Common myeloid progenitor, CD34-positive (primary cell): ENCODE data around the gene SULT4A1.

ENCODE experiments used
- CTCF ChIA-PET: fragments of 350-600 bp; sonication (Branson Sonifier 250); formaldehyde crosslinking; loops from one replicate; lab custom pipeline; 2021; ENCODE audit warnings: antibody characterized with exemption; lab: Charles Lee
- POLR2A ChIA-PET: fragments of 350-600 bp; sonication (Branson Sonifier 250); formaldehyde crosslinking; loops from one replicate; lab custom pipeline; 2021; ENCODE audit warnings: antibody characterized with exemption; lab: Charles Lee
- DNase-seq, 3 donors: peaks; one replicate each; pipeline versions ENCODE4 v3.0.0 to v3.0.0-alpha.2; 2013
- H3K27ac ChIP-seq, 2 experiments: 1 replicate in 1 of 2; 2 replicates in 1 of 2; pipeline ENCODE4 v1.7.0; 2013; ENCODE audit warnings: inconsistent platforms in 2 of 2, low read length in 2 of 2, mild to moderate bottlenecking in 2 of 2, low read depth in 1 of 2, moderate library complexity in 1 of 2; ENCODE audit not compliant: severe bottlenecking in 2 of 2, insufficient read depth in 1 of 2, poor library complexity in 1 of 2
- H3K27me3 ChIP-seq, 5 experiments: replicated peaks in 2 of 5; 1 replicate in 3 of 5; 2 replicates in 2 of 5; pipeline versions ENCODE4 v1.6.1 to v1.7.0; 2013; ENCODE audit warnings: low read length in 4 of 5, mild to moderate bottlenecking in 2 of 5, moderate library complexity in 2 of 5, inconsistent platforms in 1 of 5; ENCODE audit not compliant: insufficient read depth in 5 of 5, control insufficient read depth in 4 of 5
- H3K36me3 ChIP-seq, 4 experiments: 1 replicate in 2 of 4; 2 replicates in 2 of 4; pipeline versions ENCODE4 v1.6.1 to v1.7.0; 2013; ENCODE audit warnings: low read length in 3 of 4, control low read depth in 1 of 4, mild to moderate bottlenecking in 1 of 4; ENCODE audit not compliant: control insufficient read depth in 4 of 4, insufficient read depth in 4 of 4
- H3K4me1 ChIP-seq, 4 experiments: 1 replicate in 3 of 4; 2 replicates in 1 of 4; pipeline versions ENCODE4 v1.6.1 to v1.7.1; 2013; ENCODE audit warnings: low read length in 3 of 4, mild to moderate bottlenecking in 3 of 4, control low read depth in 1 of 4, inconsistent platforms in 1 of 4, moderate library complexity in 1 of 4; ENCODE audit not compliant: control insufficient read depth in 4 of 4, insufficient read depth in 4 of 4; ENCODE audit errors: control extremely low read depth in 1 of 4
- H3K4me3 ChIP-seq, 7 experiments: 1 replicate in 4 of 7; 2 replicates in 3 of 7; pipeline versions ENCODE4 v1.5.1 to v1.7.0; 2013; ENCODE audit warnings: mild to moderate bottlenecking in 7 of 7, low read length in 6 of 7, moderate library complexity in 6 of 7, inconsistent platforms in 2 of 7, low read depth in 2 of 7, control low read depth in 1 of 7; ENCODE audit not compliant: insufficient read depth in 4 of 7, control insufficient read depth in 1 of 7; ENCODE audit errors: extremely low read depth in 1 of 7
- H3K9me3 ChIP-seq, 5 experiments: 1 replicate in 4 of 5; 2 replicates in 1 of 5; pipeline versions ENCODE4 v1.6.1 to v1.7.1; 2013; ENCODE audit warnings: low read length in 4 of 5, mild to moderate bottlenecking in 2 of 5, inconsistent platforms in 1 of 5, low read depth in 1 of 5, moderate library complexity in 1 of 5; ENCODE audit not compliant: control insufficient read depth in 4 of 5, insufficient read depth in 2 of 5; ENCODE audit errors: control extremely low read depth in 1 of 5
- WGBS: methylation state at CpG from one replicate; pipeline ENCODE4 v1.1.5; 2013; ENCODE audit not compliant: insufficient coverage; 5-methylcytosine and 5-hydroxymethylcytosine counted together

Gene SULT4A1

GRCh38 chr22:43802897-43803495 lies 59.3 kb downstream of the SULT4A1 start:
- Histone ChIP-seq H3K4me1 (no peaks in the 10 kb centered on the region), H3K36me3 (no peaks in the 10 kb centered on the region), H3K9me3 (peaks cover 0 to 16% (median 5%) of the 10 kb centered on the region in 5 experiments), H3K27ac (no peak overlapping the region), H3K4me3 (no peak overlapping the region), H3K27me3 (peaks cover 0 to 2% (median 0%) of the 10 kb centered on the region in 5 experiments)
- no peak for DNase-seq
- ChIA-PET CTCF (no interaction called here), POLR2A (interaction anchor here (1.0 kb wide), 1 partner anchor 9 kb away, joined by 3 read pairs; the partner anchor contains the start of gene EFCAB6)
- 75% methylated on average over 3 of the region's 5 CpGs for WGBS

- Histone ChIP-seq H3K27ac (no peak overlapping the region), H3K4me1 (no peaks in the 10 kb centered on the region), H3K27me3 (peaks cover 0 to 2% (median 0%) of the 10 kb centered on the region in 5 experiments), H3K4me3 (no peak overlapping the region), H3K36me3 (no peaks in the 10 kb centered on the region), H3K9me3 (peaks cover 0 to 16% (median 5%) of the 10 kb centered on the region in 5 experiments)
- ChIA-PET CTCF (no interaction called here), POLR2A (no interaction called here)
- WGBS, result no CpG with 5 or more reads among the region's 1 CpG
- DNase-seq, result no peak
Observed at GRCh38 chr22:43800970-43801369, 61.3 kb downstream of the SULT4A1 start.

- Histone ChIP-seq H3K4me1 (no peaks in the 10 kb centered on the region), H3K9me3 (peaks cover 0 to 16% (median 5%) of the 10 kb centered on the region in 5 experiments), H3K4me3 (no peak overlapping the region), H3K36me3 (no peaks in the 10 kb centered on the region), H3K27ac (no peak overlapping the region), H3K27me3 (peaks cover 0 to 5% (median 0%) of the 10 kb centered on the region in 5 experiments)
- no peak for DNase-seq
- ChIA-PET POLR2A (no interaction called here), CTCF (no interaction called here)
- 96% methylated on average over 3 of the region's 5 CpGs for WGBS
Observed at GRCh38 chr22:43798492-43798891, 63.8 kb downstream of the SULT4A1 start.

- Histone ChIP-seq H3K36me3 (no peaks in the 10 kb centered on the region), H3K9me3 (peaks cover 0 to 12% (median 4%) of the 10 kb centered on the region in 5 experiments), H3K4me3 (no peak overlapping the region), H3K27me3 (peaks cover 0 to 5% (median 0%) of the 10 kb centered on the region in 5 experiments), H3K4me1 (no peaks in the 10 kb centered on the region), H3K27ac (no peak overlapping the region)
- ChIA-PET POLR2A (no interaction called here), CTCF (interaction anchor here (1.4 kb wide), 1 partner anchor 16 kb away, joined by 3 read pairs; no protein-coding TSS in a partner anchor)
- no peak for DNase-seq
- 95% methylated on average over 8 of the region's 8 CpGs for WGBS
Observed at GRCh38 chr22:43796567-43796966, 65.7 kb downstream of the SULT4A1 start.

- H3K36me3 ChIP-seq, result no peaks in the 10 kb centered on the region
- CTCF ChIA-PET, result interaction anchor here (1.0 kb wide), 1 partner anchor 9 kb away, joined by 3 read pairs; no protein-coding TSS in a partner anchor
- peaks cover 0 to 5% (median 2%) of the 10 kb centered on the region in 5 experiments for H3K9me3 ChIP-seq
- peaks cover 0 to 5% (median 0%) of the 10 kb centered on the region in 5 experiments for H3K27me3 ChIP-seq
- no peak overlapping the region for H3K4me3 ChIP-seq
- POLR2A ChIA-PET, result no interaction called here
- WGBS, result 94% methylated on average over 5 of the region's 7 CpGs
- no peaks in the 10 kb centered on the region for H3K4me1 ChIP-seq
- DNase-seq, result no peak
- no peak overlapping the region for H3K27ac ChIP-seq
Observed at GRCh38 chr22:43795320-43795719, 67.0 kb downstream of the SULT4A1 start.

- H3K27me3 ChIP-seq, result peaks cover 0 to 5% (median 0%) of the 10 kb centered on the region in 5 experiments
- 78% methylated on average over 3 of the region's 5 CpGs for WGBS
- CTCF ChIA-PET, result no interaction called here
Observed at GRCh38 chr22:43792905-43793304, 69.4 kb downstream of the SULT4A1 start.

GRCh38 chr22:43789452-43789851 lies 72.9 kb downstream of the SULT4A1 start:
- WGBS, result 96% methylated on average over 6 of the region's 7 CpGs
- H3K9me3 ChIP-seq, result no peaks in the 10 kb centered on the region
- H3K4me3 ChIP-seq, result no peak overlapping the region
- no peak overlapping the region for H3K27ac ChIP-seq
- H3K4me1 ChIP-seq, result no peaks in the 10 kb centered on the region
- POLR2A ChIA-PET, result no interaction called here
- CTCF ChIA-PET, result no interaction called here
- DNase-seq, result peak in 1 of 3 donors; percentile 6
- peaks cover 0 to 5% (median 0%) of the 10 kb centered on the region in 5 experiments for H3K27me3 ChIP-seq
- H3K36me3 ChIP-seq, result no peaks in the 10 kb centered on the region

More at GRCh38 chr22:43792905-43793304, 69.4 kb downstream of the SULT4A1 start:
- DNase-seq, result no peak
- Histone ChIP-seq H3K36me3 (no peaks in the 10 kb centered on the region), H3K4me1 (no peaks in the 10 kb centered on the region), H3K9me3 (no peaks in the 10 kb centered on the region), H3K4me3 (no peak overlapping the region), H3K27ac (no peak overlapping the region)
- POLR2A ChIA-PET, result no interaction called here
